ENCODE data around the gene RORB.

The RORB gene

GRCh38 chr9:74497748-74498620 is 849 bp downstream of the RORB start:
- Histone ChIP-seq H3K4me3 (ENCODE audit: low read length) (peak overlapping the region; percentile 46), H3K4me1 (ENCODE audit: control insufficient read depth, insufficient read depth, low read length) (no peaks in the 10 kb centered on the region), H3K9me3 (ENCODE audit: control insufficient read depth, low read length) (no peaks in the 10 kb centered on the region), H3K9ac (ENCODE audit: low read length) (peak overlapping the region; percentile 39), H3K27me3 (ENCODE audit: control insufficient read depth, insufficient read depth, low read length) (peaks cover 52% of the 10 kb centered on the region), H3K36me3 (ENCODE audit: control insufficient read depth, insufficient read depth, low read length) (no peaks in the 10 kb centered on the region)

DNA sequence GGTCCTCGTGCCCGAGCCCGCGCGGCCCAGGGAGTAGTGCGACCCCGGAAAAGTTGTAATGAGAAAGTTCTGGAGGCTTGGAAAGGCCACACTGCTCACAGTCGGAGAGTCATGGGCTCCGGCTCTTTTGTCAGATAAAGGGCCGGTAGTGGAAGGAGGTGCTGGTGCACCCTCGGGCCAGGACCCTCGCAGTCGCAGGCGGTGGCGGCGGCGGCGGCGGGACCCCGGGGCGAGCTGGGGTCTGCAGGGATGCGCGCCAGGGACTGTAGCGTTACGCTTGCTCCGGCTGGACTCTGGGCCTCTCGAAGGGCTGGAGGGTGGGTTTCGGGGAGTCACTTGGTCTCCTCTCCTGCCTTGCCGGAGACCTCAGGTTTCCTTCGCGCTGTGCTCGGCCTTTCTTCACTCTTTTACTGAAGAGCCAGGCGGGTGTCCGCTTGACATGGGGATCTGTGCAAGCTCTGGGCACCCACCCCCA is 1.5 kb downstream of the RORB start:
- no peaks in the 10 kb centered on the region for H3K4me1 ChIP-seq (ENCODE audit: control insufficient read depth, insufficient read depth, low read length)
- H3K4me3 ChIP-seq (ENCODE audit: low read length) = peak overlapping the region; percentile 31
- H3K9me3 ChIP-seq (ENCODE audit: control insufficient read depth, low read length) = no peaks in the 10 kb centered on the region
- H3K27me3 ChIP-seq (ENCODE audit: control insufficient read depth, insufficient read depth, low read length) = peaks cover 52% of the 10 kb centered on the region
- no peaks in the 10 kb centered on the region for H3K36me3 ChIP-seq (ENCODE audit: control insufficient read depth, insufficient read depth, low read length)
- no peak overlapping the region for H3K9ac ChIP-seq (ENCODE audit: low read length)

DNA sequence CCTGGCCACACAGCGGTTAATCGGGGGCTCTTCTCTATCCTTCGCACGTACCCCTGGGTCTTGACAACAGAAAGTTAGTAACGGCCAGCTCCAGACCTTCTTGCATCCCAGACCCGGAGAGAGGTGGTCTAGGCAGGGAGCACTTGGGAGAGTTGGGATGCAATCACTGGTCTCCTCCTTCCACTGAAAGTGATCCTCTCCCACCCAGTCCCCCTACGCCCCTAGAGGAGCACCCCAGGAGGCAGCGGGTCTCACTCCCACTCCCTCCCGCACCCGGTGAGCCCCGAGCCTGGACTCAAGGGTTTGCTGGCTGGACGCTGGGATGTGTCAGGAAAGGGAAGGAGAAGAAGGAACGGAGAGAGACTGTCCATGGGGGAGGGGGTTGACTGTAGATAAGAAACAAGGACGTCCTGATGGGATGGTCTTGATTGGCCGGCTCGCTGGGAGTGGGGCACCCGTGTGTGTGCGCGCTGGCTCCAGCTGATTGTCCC is 2.0 kb downstream of the RORB start:
- H3K27me3 ChIP-seq (ENCODE audit: control insufficient read depth, insufficient read depth, low read length) = peaks cover 52% of the 10 kb centered on the region

GRCh38 chr9:74499770-74500583 is 2.8 kb downstream of the RORB start:
- H3K9ac ChIP-seq (ENCODE audit: low read length) = no peak overlapping the region
- no peaks in the 10 kb centered on the region for H3K36me3 ChIP-seq (ENCODE audit: control insufficient read depth, insufficient read depth, low read length)
- H3K4me3 ChIP-seq (ENCODE audit: low read length) = no peak overlapping the region
- no peaks in the 10 kb centered on the region for H3K4me1 ChIP-seq (ENCODE audit: control insufficient read depth, insufficient read depth, low read length)
- peaks cover 52% of the 10 kb centered on the region for H3K27me3 ChIP-seq (ENCODE audit: control insufficient read depth, insufficient read depth, low read length)
- no peaks in the 10 kb centered on the region for H3K9me3 ChIP-seq (ENCODE audit: control insufficient read depth, low read length)

More for the DNA sequence above, 2.0 kb downstream of the RORB start:
- Histone ChIP-seq H3K36me3 (ENCODE audit: control insufficient read depth, insufficient read depth, low read length) (no peaks in the 10 kb centered on the region), H3K4me1 (ENCODE audit: control insufficient read depth, insufficient read depth, low read length) (no peaks in the 10 kb centered on the region), H3K4me3 (ENCODE audit: low read length) (peak overlapping the region; percentile 31), H3K9me3 (ENCODE audit: control insufficient read depth, low read length) (no peaks in the 10 kb centered on the region), H3K9ac (ENCODE audit: low read length) (no peak overlapping the region)

DNA sequence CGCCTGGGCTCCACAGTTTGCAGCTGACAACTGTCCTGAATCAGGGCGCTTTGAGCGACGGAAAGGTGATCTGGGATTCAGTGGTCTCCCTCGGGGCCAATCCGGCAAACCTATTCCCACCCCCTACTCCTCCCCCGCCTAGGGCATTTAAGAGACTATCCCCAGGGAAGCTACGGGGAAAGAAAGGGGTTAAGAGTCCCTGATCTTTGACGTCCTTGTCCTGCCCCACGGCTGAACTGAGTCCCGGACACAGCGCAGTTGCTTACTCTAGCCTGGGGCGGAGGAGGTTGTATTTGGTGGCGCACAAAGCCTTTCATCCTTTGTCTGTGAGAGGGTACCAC is 3.4 kb downstream of the RORB start:
- no peak overlapping the region for H3K4me3 ChIP-seq (ENCODE audit: low read length)
- peaks cover 52% of the 10 kb centered on the region for H3K27me3 ChIP-seq (ENCODE audit: control insufficient read depth, insufficient read depth, low read length)
- H3K9ac ChIP-seq (ENCODE audit: low read length) = no peak overlapping the region

DNA sequence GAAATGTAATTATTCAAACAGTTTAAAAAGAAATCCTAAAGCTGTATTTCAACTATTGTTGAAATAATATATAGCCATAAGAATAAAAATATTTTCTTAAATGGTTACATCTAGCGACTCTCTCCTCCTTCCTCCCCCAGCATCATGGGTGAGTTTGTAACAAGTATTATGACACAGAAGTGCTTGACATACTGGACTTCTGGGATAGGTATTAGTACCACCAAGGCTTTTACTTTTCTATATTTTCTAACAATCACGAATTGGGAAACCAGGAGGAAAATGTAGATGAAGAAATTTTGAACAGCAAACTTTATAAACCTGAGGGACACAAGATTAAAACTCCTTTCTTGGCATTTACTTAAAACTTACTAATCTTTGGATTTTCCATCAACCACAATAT is 4.4 kb downstream of the RORB start:
- H3K9ac ChIP-seq (ENCODE audit: low read length) = no peak overlapping the region
- no peaks in the 10 kb centered on the region for H3K4me1 ChIP-seq (ENCODE audit: control insufficient read depth, insufficient read depth, low read length)
- H3K36me3 ChIP-seq (ENCODE audit: control insufficient read depth, insufficient read depth, low read length) = no peaks in the 10 kb centered on the region
- no peaks in the 10 kb centered on the region for H3K9me3 ChIP-seq (ENCODE audit: control insufficient read depth, low read length)
- peaks cover 43% of the 10 kb centered on the region for H3K27me3 ChIP-seq (ENCODE audit: control insufficient read depth, insufficient read depth, low read length)
- H3K4me3 ChIP-seq (ENCODE audit: low read length) = no peak overlapping the region

More for the DNA sequence above, 3.4 kb downstream of the RORB start:
- no peaks in the 10 kb centered on the region for H3K4me1 ChIP-seq (ENCODE audit: control insufficient read depth, insufficient read depth, low read length)
- no peaks in the 10 kb centered on the region for H3K36me3 ChIP-seq (ENCODE audit: control insufficient read depth, insufficient read depth, low read length)
- no peaks in the 10 kb centered on the region for H3K9me3 ChIP-seq (ENCODE audit: control insufficient read depth, low read length)

GRCh38 chr9:74503219-74503618 is 6.1 kb downstream of the RORB start:
- H3K27me3 ChIP-seq (ENCODE audit: control insufficient read depth, insufficient read depth, low read length) = peaks cover 30% of the 10 kb centered on the region
- no peaks in the 10 kb centered on the region for H3K4me1 ChIP-seq (ENCODE audit: control insufficient read depth, insufficient read depth, low read length)
- H3K4me3 ChIP-seq (ENCODE audit: low read length) = no peak overlapping the region
- H3K9ac ChIP-seq (ENCODE audit: low read length) = no peak overlapping the region
- H3K36me3 ChIP-seq (ENCODE audit: control insufficient read depth, insufficient read depth, low read length) = no peaks in the 10 kb centered on the region
- no peaks in the 10 kb centered on the region for H3K9me3 ChIP-seq (ENCODE audit: control insufficient read depth, low read length)

DNA sequence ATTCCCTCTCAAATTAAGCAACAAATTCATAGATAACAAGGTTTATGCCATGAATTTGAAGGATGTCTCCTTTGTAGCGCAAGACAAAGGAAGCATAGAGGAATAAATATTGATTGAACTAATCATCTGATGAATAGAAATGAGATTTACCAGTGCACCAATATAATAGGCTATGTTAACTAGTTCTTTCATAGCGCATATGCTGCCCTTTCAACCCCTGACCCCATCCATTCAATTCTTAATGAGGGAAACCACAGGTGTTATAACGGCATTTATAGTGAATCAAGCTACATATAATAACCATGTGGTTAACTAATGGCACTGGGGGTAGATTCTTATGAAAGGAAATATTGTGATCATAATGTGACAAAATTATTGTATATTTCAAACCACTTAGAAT is 6.5 kb downstream of the RORB start:
- Histone ChIP-seq H3K9me3 (ENCODE audit: control insufficient read depth, low read length) (no peaks in the 10 kb centered on the region), H3K9ac (ENCODE audit: low read length) (no peak overlapping the region), H3K4me3 (ENCODE audit: low read length) (no peak overlapping the region), H3K36me3 (ENCODE audit: control insufficient read depth, insufficient read depth, low read length) (no peaks in the 10 kb centered on the region), H3K4me1 (ENCODE audit: control insufficient read depth, insufficient read depth, low read length) (no peaks in the 10 kb centered on the region), H3K27me3 (ENCODE audit: control insufficient read depth, insufficient read depth, low read length) (peaks cover 27% of the 10 kb centered on the region)

GRCh38 chr9:74511333-74511732 is 14.2 kb downstream of the RORB start:
- Histone ChIP-seq H3K4me1 (ENCODE audit: control insufficient read depth, insufficient read depth, low read length) (no peaks in the 10 kb centered on the region), H3K4me3 (ENCODE audit: low read length) (no peak overlapping the region), H3K9me3 (ENCODE audit: control insufficient read depth, low read length) (no peaks in the 10 kb centered on the region), H3K9ac (ENCODE audit: low read length) (no peak overlapping the region), H3K27me3 (ENCODE audit: control insufficient read depth, insufficient read depth, low read length) (no peaks in the 10 kb centered on the region), H3K36me3 (ENCODE audit: control insufficient read depth, insufficient read depth, low read length) (no peaks in the 10 kb centered on the region)

GRCh38 chr9:74512416-74512815 is 15.3 kb downstream of the RORB start:
- H3K27me3 ChIP-seq (ENCODE audit: control insufficient read depth, insufficient read depth, low read length) = no peaks in the 10 kb centered on the region
- no peaks in the 10 kb centered on the region for H3K36me3 ChIP-seq (ENCODE audit: control insufficient read depth, insufficient read depth, low read length)
- no peaks in the 10 kb centered on the region for H3K4me1 ChIP-seq (ENCODE audit: control insufficient read depth, insufficient read depth, low read length)

GRCh38 chr9:74513221-74513620 is 16.1 kb downstream of the RORB start:
- H3K4me3 ChIP-seq (ENCODE audit: low read length) = no peak overlapping the region
- H3K4me1 ChIP-seq (ENCODE audit: control insufficient read depth, insufficient read depth, low read length) = no peaks in the 10 kb centered on the region
- no peaks in the 10 kb centered on the region for H3K36me3 ChIP-seq (ENCODE audit: control insufficient read depth, insufficient read depth, low read length)
- no peak overlapping the region for H3K9ac ChIP-seq (ENCODE audit: low read length)
- no peaks in the 10 kb centered on the region for H3K9me3 ChIP-seq (ENCODE audit: control insufficient read depth, low read length)
- no peaks in the 10 kb centered on the region for H3K27me3 ChIP-seq (ENCODE audit: control insufficient read depth, insufficient read depth, low read length)

More at GRCh38 chr9:74512416-74512815, 15.3 kb downstream of the RORB start:
- Histone ChIP-seq H3K4me3 (ENCODE audit: low read length) (no peak overlapping the region), H3K9ac (ENCODE audit: low read length) (no peak overlapping the region), H3K9me3 (ENCODE audit: control insufficient read depth, low read length) (no peaks in the 10 kb centered on the region)

DNA sequence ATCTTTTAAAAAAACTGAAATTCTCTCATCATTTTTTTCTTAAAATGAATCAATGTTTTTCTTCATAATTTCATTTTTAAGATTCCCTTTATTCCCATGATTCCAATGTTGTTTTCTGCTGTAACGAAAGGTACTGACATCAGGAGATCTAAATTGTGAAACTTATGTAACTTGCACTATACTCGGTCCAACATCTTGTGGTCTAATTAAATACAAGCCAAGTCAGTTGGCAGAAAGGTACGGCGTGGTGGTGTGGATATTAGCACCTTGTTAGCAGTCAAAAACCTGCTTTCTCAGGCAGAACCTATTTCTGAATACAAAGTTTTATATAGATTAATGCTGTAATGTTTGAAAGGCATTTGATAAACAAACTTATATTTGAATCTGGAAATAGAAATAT is 20.1 kb downstream of the RORB start:
- H3K9ac ChIP-seq (ENCODE audit: low read length) = no peak overlapping the region
- no peaks in the 10 kb centered on the region for H3K4me1 ChIP-seq (ENCODE audit: control insufficient read depth, insufficient read depth, low read length)
- no peaks in the 10 kb centered on the region for H3K36me3 ChIP-seq (ENCODE audit: control insufficient read depth, insufficient read depth, low read length)
- H3K4me3 ChIP-seq (ENCODE audit: low read length) = no peak overlapping the region
- no peaks in the 10 kb centered on the region for H3K27me3 ChIP-seq (ENCODE audit: control insufficient read depth, insufficient read depth, low read length)
- no peaks in the 10 kb centered on the region for H3K9me3 ChIP-seq (ENCODE audit: control insufficient read depth, low read length)
